Adrenal gland (tissue), 5 donors: ENCODE results near the gene GRK3.

Experiments used
- CTCF ChIP-seq, 6 experiments: fragments of 450-650 bp in 4 of 6; fragments of 200-600 bp in 2 of 6; sonication (generic) in 1 of 6; IDR thresholded peaks; 1 replicate in 5 of 6; 2 replicates in 1 of 6; pipeline versions ENCODE4 v1.5.1 to v1.8.0; 2016 to 2021; ENCODE audit warnings: antibody characterized with exemption in 6 of 6, mild to moderate bottlenecking in 2 of 6, moderate library complexity in 1 of 6
- POLR2A ChIP-seq, 2 donors: fragments of 450-650 bp; IDR thresholded peaks; one replicate each; pipeline ENCODE4 v1.6.1; 2017; ENCODE audit warnings: antibody characterized with exemption in 2 of 2, mild to moderate bottlenecking in 2 of 2, moderate library complexity in 1 of 2
- donor health status: DM: no; HTN: no; CAD: no.

DNA sequence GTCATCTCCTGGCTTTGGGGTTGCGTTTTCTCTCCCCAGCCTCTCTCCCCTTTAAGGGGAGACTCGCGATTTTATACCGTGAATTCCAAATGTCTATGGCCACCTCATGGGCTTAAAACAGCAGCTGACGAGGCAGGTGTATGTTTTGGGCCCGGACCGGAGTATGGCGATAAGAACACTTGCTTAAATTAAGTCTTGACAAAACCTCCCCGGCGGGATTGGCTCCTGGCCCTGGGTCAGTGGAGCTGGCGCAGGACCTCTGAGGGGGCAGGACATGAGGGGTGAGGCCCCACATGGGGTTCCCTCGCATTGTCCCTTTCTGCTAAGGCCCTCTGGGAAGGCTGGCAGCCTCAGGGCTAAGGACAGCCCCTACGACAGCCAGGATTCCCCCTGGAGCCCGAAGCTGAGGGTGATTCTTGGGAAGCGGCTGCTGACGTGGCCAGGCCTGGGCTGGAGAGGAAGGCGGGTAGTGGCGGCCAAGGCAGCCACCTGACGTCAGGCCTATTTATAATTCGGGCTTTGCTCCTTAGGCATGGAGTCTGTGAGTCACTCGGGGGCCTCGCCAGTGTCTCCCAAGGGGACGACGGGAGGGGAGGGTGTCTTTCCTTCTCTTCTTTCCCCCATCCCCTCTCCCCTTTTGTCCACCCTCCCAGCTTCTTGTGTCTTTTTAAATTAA is 190.2 kb downstream of the GRK3 start:
- TF ChIP-seq CTCF (IDR thresholded peaks at IDR 0.05) = no peak
- peak in 1 of 2 donors; percentile 46 for TF ChIP-seq POLR2A (IDR thresholded peaks at IDR 0.05)
